RWPE2 (cell line): ENCODE data around the gene NDUFB7.
"Not testable (repeated sequence)": the region's sequence is repeated elsewhere in the genome, so short reads cannot be mapped to it uniquely, and the experiment has no call there.

ENCODE experiments used
- ATAC-seq: fragments of 200-7000 bp; cut with Tn5 transposase; 3 replicates; pipeline ENCODE4 v1.9.1; 2021; ENCODE audit warnings: low read depth
- DNase-seq: peaks from one replicate; pipeline ENCODE4 v3.0.0-alpha.2; 2020; ENCODE audit warnings: low spot score
- H3K27ac ChIP-seq: fragments of 450-650 bp; 2 replicates; pipeline ENCODE4 v1.5.1; 2017; ENCODE audit warnings: mild to moderate bottlenecking; ENCODE audit not compliant: poor library complexity, severe bottlenecking
- H3K27me3 ChIP-seq: fragments of 250-450 bp; sonication (Bioruptor Pico); 2 replicates; pipeline ENCODE4 v1.5.1; 2021; ENCODE audit warnings: mild to moderate bottlenecking, moderate library complexity; ENCODE audit not compliant: insufficient read depth, poor library complexity, severe bottlenecking
- H3K36me3 ChIP-seq: fragments of 250-450 bp; sonication (Bioruptor Pico); 2 replicates; pipeline ENCODE4 v1.5.1; 2020; ENCODE audit warnings: low read depth, mild to moderate bottlenecking, moderate library complexity
- H3K4me1 ChIP-seq: fragments of 250-450 bp; sonication (Bioruptor Pico); 2 replicates; pipeline ENCODE4 v1.5.1; 2021; ENCODE audit warnings: mild to moderate bottlenecking, moderate library complexity; ENCODE audit not compliant: insufficient read depth, poor library complexity, severe bottlenecking
- H3K4me3 ChIP-seq: fragments of 250-450 bp; sonication (Bioruptor Pico); 2 replicates; pipeline ENCODE4 v1.5.1; 2021; ENCODE audit warnings: mild to moderate bottlenecking, moderate library complexity; ENCODE audit not compliant: severe bottlenecking
- H3K9me3 ChIP-seq: fragments of 250-450 bp; sonication (Bioruptor Pico); 2 replicates; pipeline ENCODE4 v1.5.1; 2021; ENCODE audit warnings: mild to moderate bottlenecking, moderate library complexity; ENCODE audit not compliant: severe bottlenecking
- CTCF ChIP-seq: fragments of 450-650 bp; IDR thresholded peaks from one replicate; pipeline ENCODE4 v1.5.1; 2017; ENCODE audit warnings: mild to moderate bottlenecking, moderate library complexity; ENCODE audit not compliant: poor library complexity, severe bottlenecking

The NDUFB7 gene

GRCh38 chr19:14553042-14553938 lies 18.6 kb downstream of the NDUFB7 start:
- H3K4me3 ChIP-seq, result no peak overlapping the region
- H3K27me3 ChIP-seq, result no peaks in the 10 kb centered on the region
- no peaks in the 10 kb centered on the region for H3K9me3 ChIP-seq
- no peak for ATAC-seq
- H3K4me1 ChIP-seq, result peaks cover 22% of the 10 kb centered on the region
- peak overlapping the region; percentile 34 for H3K27ac ChIP-seq
- DNase-seq, result no peak
- peaks cover 20% of the 10 kb centered on the region for H3K36me3 ChIP-seq
- no peak for TF ChIP-seq CTCF

GRCh38 chr19:14552006-14552360 lies 19.9 kb downstream of the NDUFB7 start:
- not testable (repeated sequence) for H3K4me3 ChIP-seq, H3K9me3 ChIP-seq, H3K27me3 ChIP-seq, ATAC-seq, DNase-seq
- peaks cover 22% of the 10 kb centered on the region for H3K4me1 ChIP-seq
- peak overlapping the region; percentile 71 for H3K27ac ChIP-seq
- peaks cover 16% of the 10 kb centered on the region for H3K36me3 ChIP-seq

- not testable (repeated sequence) for H3K9me3 ChIP-seq, H3K27me3 ChIP-seq, H3K4me3 ChIP-seq
- Histone ChIP-seq H3K27ac (peak overlapping the region; percentile 71), H3K4me1 (peaks cover 22% of the 10 kb centered on the region), H3K36me3 (peaks cover 22% of the 10 kb centered on the region)
- peak; percentile 51 for TF ChIP-seq CTCF
- DNase-seq (peak; percentile 80), ATAC-seq (peak; percentile 76)
These were observed 20.5 kb downstream of the NDUFB7 start for GRCh38 chr19:14551134-14552005.

GRCh38 chr19:14550201-14550754 lies 21.6 kb downstream of the NDUFB7 start:
- ATAC-seq, result peak; percentile 63
- peak overlapping the region; percentile 71 for H3K27ac ChIP-seq
- no peak overlapping the region for H3K4me3 ChIP-seq
- no peak for TF ChIP-seq CTCF
- no peaks in the 10 kb centered on the region for H3K27me3 ChIP-seq
- H3K36me3 ChIP-seq, result peaks cover 28% of the 10 kb centered on the region
- peaks cover 28% of the 10 kb centered on the region for H3K4me1 ChIP-seq
- H3K9me3 ChIP-seq, result no peaks in the 10 kb centered on the region
- peak; percentile 77 for DNase-seq

- H3K27me3 ChIP-seq, result no peaks in the 10 kb centered on the region
- no peaks in the 10 kb centered on the region for H3K9me3 ChIP-seq
- H3K4me3 ChIP-seq, result no peak overlapping the region
- DNase-seq (no peak), ATAC-seq (no peak)
- H3K4me1 ChIP-seq, result peaks cover 35% of the 10 kb centered on the region
- H3K36me3 ChIP-seq, result peaks cover 24% of the 10 kb centered on the region
- TF ChIP-seq CTCF, result no peak
- peak overlapping the region; percentile 25 for H3K27ac ChIP-seq
These were observed 26.2 kb downstream of the NDUFB7 start for GRCh38 chr19:14545716-14546082.
